Activated CD8-positive, alpha-beta memory T cell treated with anti-CD3 and anti-CD28 coated beads for 48 hours (primary cell): ENCODE results near the gene FUT1.
"Not testable (repeated sequence)": the region's sequence is repeated elsewhere in the genome, so short reads cannot be mapped to it uniquely, and the experiment has no call there.

ENCODE experiments used
- DNase-seq, 3 experiments: peaks; one replicate each; pipeline ENCODE4 v3.0.0-alpha.2; 2020; ENCODE audit warnings: low read depth in 2 of 3, low spot score in 2 of 3

Gene FUT1

DNA sequence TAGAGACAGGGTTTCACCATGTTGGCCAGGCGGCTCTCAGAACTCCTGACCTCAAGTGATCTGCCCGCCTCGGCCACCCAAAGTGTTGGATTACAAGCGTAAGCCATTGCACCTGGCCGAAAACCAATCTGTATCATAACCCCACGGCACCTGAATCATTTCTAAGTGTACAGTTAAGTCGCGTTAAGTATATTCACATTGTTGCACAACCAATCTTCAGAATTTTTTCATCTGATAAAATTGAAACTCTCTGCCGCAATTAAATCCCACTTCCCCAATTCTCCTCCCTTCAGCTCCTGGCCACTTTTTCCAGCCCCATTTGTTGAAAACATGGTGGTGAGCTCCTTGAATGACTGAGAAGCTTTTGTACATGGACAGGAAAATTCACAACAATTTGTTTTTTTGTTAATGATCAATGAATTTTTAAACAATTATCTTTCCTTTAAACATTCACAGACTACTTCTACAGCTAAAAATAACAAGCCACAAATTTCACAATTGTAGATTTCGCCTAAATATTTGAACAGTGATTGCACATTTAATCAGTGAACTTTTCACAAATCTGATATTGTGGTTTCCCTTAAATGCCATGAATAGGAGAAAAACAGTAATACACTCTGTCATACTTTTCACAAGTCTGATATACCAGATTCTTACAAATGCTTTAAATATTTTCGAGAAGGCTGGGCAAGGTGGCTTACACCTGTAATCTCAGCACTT lies 16.7 kb upstream of the FUT1 start:
- DNase-seq: no peak

DNA sequence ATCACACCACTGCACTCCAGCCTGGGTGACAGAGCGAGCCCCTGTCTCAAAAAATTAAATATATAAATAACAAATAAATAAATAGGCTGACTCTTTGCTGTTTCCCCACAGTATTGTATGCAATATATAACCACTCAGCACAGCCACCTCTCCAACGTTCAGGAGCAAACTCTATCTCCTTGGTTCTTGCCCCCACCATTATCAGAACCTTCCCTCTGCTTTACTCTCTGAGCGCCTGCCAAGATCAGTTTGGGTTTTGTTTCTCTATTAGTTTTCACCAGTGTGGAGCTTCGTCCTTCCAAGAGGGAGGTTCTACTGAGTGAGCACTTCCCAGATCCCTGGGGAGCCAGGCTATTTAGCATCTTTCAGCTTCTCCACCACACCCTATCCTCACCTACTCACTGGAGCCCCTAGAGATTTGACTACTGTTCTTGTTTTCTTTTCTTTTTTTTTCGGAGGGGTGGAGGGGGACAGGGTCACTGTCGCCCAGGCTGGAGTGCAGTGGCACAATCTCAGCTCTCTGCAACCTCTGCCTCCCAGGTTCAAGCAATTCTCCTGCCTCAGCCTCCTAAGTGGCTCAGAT lies 15.8 kb upstream of the FUT1 start:
- not testable (repeated sequence) for DNase-seq

DNA sequence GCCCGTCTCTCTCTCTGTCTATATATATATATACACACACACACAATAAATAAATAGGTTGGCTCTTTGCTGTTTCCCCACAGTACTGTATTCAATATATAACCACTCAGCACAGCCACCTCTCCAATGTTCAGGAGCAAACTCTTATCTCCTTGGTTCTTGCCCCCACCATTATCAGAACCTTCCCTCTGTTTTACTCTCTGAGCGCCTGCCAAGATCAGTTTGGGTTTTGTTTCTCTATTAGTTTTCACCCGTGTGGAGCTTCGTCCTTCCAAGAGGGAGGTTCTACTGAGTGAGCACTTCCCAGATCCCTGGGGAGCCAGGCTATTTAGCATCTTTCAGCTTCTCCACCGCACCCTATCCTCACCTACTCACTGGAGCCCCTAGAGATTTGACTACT lies 13.4 kb upstream of the FUT1 start:
- not testable (repeated sequence) for DNase-seq

GRCh38 chr19:48760504-48761205 lies 8.2 kb upstream of the FUT1 start:
- DNase-seq: no peak

- DNase-seq: no peak
Observed at GRCh38 chr19:48757741-48758144, 5.3 kb upstream of the FUT1 start.

DNA sequence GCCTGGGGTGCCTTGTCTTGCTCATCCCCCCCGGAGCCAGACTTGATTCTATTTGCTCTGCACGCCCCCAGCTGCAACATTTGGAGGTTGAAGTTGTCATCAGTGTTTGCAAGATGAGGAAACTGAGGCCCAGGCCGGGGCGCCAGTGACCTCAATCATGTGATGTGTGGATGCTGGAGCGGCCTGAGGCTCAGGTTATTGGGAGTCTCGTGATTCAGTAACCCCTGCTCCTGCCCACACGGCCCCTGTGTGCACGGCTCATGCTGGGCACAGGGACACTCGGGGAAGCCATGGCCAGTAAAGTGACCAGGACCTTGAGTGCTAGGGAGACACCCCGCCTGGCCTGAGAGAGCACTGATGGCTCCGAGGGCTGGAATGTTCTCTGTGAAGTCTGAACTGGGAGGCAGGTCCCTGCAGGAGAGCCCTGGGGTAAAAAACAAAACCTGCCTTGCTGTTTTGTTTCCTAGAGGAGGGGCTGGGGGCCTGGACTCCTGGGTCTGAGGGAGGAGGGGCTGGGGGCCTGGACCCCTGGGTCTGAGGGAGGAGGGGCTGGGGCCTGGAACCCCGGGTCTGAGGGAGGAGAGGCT lies 4.7 kb upstream of the FUT1 start:
- no peak for DNase-seq

DNA sequence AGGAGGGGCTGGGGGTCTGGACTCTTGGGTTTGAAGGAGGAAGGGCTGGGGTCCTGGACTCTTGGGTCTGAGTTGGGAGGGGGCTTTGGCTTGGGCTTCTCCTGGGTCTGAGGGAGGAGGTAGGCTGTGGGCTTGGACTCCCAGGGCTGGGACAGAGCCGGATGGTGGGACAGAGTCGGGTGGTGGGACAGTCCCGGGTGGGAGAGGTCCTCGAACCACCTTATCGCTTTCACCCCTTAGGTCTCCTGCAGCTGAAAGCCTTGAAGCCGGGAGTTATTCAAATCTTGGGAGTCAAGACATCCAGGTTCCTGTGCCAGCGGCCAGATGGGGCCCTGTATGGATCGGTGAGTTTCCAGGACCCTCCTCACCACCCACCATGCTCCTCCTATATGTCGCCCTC lies 4.2 kb upstream of the FUT1 start:
- no peak for DNase-seq

DNA sequence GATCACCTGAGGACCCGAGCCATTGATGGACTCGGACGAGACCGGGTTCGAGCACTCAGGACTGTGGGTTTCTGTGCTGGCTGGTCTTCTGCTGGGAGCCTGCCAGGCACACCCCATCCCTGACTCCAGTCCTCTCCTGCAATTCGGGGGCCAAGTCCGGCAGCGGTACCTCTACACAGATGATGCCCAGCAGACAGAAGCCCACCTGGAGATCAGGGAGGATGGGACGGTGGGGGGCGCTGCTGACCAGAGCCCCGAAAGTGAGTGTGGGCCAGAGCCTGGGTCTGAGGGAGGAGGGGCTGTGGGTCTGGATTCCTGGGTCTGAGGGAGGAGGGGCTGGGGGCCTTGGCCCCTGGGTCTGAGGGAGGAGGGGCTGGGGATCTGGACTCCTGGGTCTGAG lies 3.8 kb upstream of the FUT1 start:
- DNase-seq: no peak

DNA sequence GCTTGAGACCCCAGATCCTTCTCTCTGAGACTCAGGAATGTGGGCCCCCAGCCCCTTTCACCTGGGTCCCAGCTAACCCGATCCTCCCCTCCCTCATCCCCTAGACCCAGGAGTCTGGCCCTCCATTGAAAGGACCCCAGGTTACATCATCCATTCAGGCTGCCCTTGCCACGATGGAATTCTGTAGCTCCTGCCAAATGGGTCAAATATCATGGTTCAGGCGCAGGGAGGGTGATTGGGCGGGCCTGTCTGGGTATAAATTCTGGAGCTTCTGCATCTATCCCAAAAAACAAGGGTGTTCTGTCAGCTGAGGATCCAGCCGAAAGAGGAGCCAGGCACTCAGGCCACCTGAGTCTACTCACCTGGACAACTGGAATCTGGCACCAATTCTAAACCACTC lies 3.3 kb upstream of the FUT1 start:
- no peak for DNase-seq

DNA sequence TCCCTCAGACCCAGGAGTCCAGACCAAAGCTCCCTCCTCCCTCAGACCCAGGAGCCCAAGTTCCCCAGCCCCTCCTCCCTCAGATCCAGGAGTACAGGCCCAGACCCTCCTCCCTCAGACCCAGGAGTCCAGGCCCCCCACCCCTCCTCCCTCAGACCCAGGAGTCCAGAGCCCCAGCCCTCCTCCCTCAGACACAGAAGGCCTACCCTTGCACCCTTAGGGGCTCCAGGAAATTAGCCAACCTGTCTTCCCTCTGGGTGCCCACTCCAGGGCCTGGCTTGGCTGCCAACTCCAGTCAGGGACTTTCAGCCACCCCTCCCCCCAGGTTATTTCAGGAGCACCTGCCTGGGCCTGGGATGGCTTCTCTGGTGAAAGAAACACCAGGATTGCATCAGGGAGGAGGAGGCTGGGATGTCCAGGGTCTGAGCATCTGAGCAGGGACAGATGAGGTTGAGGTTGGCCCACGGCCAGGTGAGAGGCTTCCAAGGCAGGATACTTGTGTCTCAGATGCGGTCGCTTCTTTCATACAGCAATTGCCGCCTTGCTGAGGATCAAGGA lies 2.7 kb upstream of the FUT1 start, which contains the start of gene FGF21:
Gene FGF21 (plus strand): TSS at position 441 of the 558 bp plus-strand sequence. CDS start 713 bp downstream, outside the sequence.
- DNase-seq: no peak

GRCh38 chr19:48751845-48752495 lies 471 bp downstream of the FUT1 start:
- no peak for DNase-seq

GRCh38 chr19:48750771-48751504 lies 1.5 kb downstream of the FUT1 start:
- no peak for DNase-seq

GRCh38 chr19:48750351-48750750 lies 2.1 kb downstream of the FUT1 start:
- DNase-seq: no peak

GRCh38 chr19:48749571-48750198 lies 2.8 kb downstream of the FUT1 start:
- no peak for DNase-seq

GRCh38 chr19:48746738-48747575 lies 5.5 kb downstream of the FUT1 start, which contains the start of gene IZUMO1:
Gene IZUMO1 (minus strand): TSS chr19:48746909. CDS start chr19:48745859, 1,050 bp downstream.
- DNase-seq: no peak

DNA sequence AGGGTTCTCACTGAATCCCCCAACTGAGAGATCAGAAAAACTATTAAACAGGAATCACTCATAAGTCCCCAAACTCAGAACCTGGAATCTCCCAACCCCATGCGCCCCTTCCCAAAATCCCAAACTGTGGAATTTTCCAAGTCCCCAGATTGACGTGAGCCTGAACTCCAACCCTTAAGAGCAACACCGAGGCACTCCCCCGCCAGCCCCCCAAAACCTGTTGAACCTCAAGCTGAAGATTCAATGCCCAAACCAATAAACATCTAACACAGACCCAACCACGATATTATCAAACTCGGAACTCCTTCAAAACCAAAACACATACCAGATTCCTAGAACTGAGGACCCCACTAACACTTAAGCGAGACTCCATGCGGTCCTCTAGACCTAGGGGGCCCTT lies 6.3 kb downstream of the FUT1 start:
- no peak for DNase-seq

DNA sequence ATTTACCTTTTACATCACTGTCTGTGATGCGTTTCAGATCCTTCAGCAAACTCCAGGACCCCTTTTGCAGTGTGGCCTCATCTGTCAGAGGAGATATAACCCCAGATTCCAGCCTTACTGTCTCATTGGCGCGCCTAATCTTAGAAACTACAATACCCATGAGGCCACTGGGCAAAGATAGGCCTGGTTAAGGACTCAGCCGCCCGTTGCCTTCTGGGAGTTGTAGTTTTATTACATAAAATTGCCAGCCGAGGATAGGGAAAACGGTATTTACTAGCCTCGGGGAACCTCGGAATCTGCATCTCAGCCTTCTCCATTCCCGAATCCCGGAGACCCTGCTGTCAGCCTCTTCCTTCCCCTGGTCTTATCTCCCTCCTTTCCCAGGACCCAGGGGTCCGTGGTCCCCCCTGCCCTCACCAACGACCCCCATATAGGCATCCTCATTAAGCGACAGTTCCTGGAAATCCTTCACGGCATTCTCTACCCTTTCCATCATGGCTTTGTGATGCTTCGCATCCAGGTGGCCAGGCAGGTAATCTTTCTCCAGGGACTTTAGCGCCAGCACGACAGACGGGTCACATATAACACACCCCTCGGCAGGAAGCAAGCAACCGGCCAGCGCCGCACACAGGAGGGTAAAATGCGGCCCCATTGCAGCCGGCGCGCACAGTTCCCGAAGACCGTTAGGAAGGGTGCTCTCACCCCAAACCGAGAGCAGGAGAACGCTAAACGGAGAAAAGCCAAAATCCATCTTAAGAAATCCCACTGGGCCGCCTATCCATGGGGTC lies 7.0 kb downstream of the FUT1 start:
- DNase-seq: no peak

GRCh38 chr19:48742096-48742495 lies 10.3 kb downstream of the FUT1 start:
- DNase-seq: no peak
